KOPT-K1 (cell line): Measurements from ENCODE around the gene PACS1.

Experiments used
- H3K27ac ChIP-seq: fragments of 200-600 bp; sonication (generic); 2 replicates; pipeline ENCODE4 v1.5.1; 2016; ENCODE audit warnings: antibody characterized with exemption, mild to moderate bottlenecking, low read depth, low read length; ENCODE audit not compliant: poor library complexity, severe bottlenecking
- H3K36me3 ChIP-seq: fragments of 200-600 bp; sonication (generic); 2 replicates; pipeline ENCODE4 v1.5.1; 2017; ENCODE audit warnings: antibody characterized with exemption, mild to moderate bottlenecking, low read length, moderate library complexity; ENCODE audit not compliant: insufficient read depth
- H3K9me3 ChIP-seq: fragments of 200-600 bp; sonication (generic); 2 replicates; pipeline ENCODE4 v1.5.1; 2017; ENCODE audit warnings: antibody characterized with exemption, low read length, mild to moderate bottlenecking; ENCODE audit not compliant: insufficient read depth, poor library complexity, severe bottlenecking

Gene PACS1

DNA sequence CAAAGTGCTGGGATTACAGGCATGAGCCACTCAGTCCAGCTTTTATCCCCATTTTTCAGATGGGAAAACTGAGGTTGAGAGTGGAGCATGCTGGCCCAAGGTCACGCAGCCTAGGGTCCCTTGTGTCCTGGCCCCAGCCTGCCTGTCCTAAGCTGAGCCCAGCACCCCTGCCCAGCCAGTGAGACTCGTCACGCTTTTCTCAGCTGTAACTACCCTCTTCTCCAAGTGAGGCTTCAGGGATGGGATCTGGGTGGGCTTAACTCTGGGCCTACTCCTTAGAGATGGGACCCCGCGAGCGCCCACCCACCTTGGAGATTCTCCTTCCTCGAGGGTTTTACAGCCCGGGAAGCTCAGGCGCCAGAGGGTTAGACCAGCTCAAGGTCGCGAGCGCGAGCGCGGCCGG, 221.2 kb downstream of the PACS1 start:
- Histone ChIP-seq H3K9me3 (no peaks in the 10 kb centered on the region), H3K36me3 (no peaks in the 10 kb centered on the region), H3K27ac (no peak overlapping the region)

DNA sequence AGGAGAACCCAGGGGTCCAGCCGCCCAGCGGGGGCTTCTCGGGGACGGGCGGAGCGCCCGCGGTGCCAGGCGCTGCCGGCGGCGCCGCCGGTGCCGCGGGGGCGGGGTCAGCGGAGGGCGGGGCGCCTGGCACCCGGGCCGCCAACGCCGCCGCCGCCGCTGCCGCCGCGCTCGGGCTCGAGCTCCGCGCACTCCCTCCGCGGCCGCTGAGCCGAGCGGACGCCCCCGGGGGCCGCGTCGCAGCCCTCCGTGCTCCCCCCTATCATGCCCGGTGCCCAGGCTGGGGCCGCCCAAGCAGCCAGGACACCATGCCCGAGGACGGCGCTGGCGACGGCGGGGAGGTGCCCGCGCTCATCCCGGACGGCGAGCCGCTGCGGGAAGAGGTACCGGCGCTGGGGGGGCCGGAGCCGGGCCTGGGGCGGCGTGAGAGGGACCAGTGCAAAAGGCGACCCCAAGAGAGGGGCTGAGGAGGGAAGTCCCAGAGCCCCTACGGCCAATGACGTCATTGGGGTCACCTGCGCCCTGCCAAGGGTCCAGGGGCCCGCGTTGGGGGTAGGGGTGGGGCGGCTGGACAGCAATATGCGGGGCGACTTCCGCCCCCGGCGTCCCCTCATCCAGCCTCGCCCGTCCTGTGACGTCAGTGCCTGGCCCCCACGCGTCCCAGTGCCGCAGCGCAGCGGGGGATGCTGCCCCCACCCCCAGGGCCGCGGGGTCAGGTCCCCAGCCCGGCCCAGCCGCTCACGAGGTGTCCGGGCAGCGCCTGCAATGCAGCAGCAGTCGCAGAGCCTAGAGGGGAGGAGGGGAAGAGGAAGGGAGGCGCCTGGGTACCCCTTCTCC, 221.9 kb downstream of the PACS1 start, which contains the start of gene TMEM151A:
TSS of gene TMEM151A (plus strand) at position 189 of the 837 bp plus-strand sequence. CDS start at position 309, 120 bp downstream.
- Histone ChIP-seq H3K36me3 (no peaks in the 10 kb centered on the region), H3K27ac (no peak within 1 kb of the TSS)

GRCh38 chr11:66292543-66293332, 222.7 kb downstream of the PACS1 start:
- no peaks in the 10 kb centered on the region for H3K9me3 ChIP-seq
- H3K27ac ChIP-seq, result no peak overlapping the region
- no peaks in the 10 kb centered on the region for H3K36me3 ChIP-seq

More for the DNA sequence above, 221.9 kb downstream of the PACS1 start, which contains the start of gene TMEM151A:
- H3K9me3 ChIP-seq, result no peaks in the 10 kb centered on the region

DNA sequence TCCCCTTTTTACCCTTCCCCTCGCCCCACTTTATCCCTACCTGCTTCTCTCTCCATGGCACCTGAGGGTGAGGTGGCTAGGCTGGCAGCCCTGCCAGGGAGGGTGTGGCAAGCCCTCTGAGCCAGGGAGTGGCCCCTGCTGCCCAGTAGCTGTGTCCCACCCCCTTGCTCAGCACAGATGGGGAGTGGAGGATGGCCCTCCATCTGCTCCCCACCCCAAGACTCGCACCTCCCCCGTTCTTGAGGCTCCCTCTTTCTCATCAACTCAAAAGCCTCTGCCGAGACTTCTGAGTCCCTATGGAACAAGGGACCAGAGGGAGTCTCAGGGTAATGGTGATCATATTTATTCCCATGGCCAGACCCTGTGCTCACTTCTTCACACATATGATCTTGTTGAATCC, 223.3 kb downstream of the PACS1 start:
- no peaks in the 10 kb centered on the region for H3K9me3 ChIP-seq
- H3K36me3 ChIP-seq, result no peaks in the 10 kb centered on the region
- no peak overlapping the region for H3K27ac ChIP-seq

GRCh38 chr11:66293777-66294625, 223.9 kb downstream of the PACS1 start:
- Histone ChIP-seq H3K36me3 (no peaks in the 10 kb centered on the region), H3K27ac (no peak overlapping the region), H3K9me3 (no peaks in the 10 kb centered on the region)
